Sigmoid colon (tissue), 7 donors: ENCODE results near the gene IKZF1. TPM values are rescaled to one million over a fixed set of nuclear protein-coding genes. Genes with fewer than 3 reads are reported as not detected.
A peak's percentile ranks its signal among the peaks of the same experiment; 100 is the strongest.

Experiments used
- DNase-seq: peaks from one replicate; pipeline ENCODE4 v3.0.0-alpha.2; 2019
- H3K27ac ChIP-seq, 4 donors: fragments of 200-600 bp; sonication (generic); one replicate each; pipeline ENCODE4 v1.5.1; 2016 to 2019; ENCODE audit warnings: mild to moderate bottlenecking in 1 of 4
- H3K27me3 ChIP-seq, 3 donors: fragments of 200-600 bp; sonication (generic); one replicate each; pipeline ENCODE4 v1.5.1; 2019; ENCODE audit warnings: mild to moderate bottlenecking in 1 of 3
- H3K36me3 ChIP-seq, 4 donors: fragments of 200-600 bp; sonication (generic); one replicate each; pipeline ENCODE4 v1.5.1; 2016 to 2019
- H3K4me1 ChIP-seq, 4 donors: fragments of 200-600 bp; sonication (generic); one replicate each; pipeline ENCODE4 v1.5.1; 2017 to 2019
- H3K4me3 ChIP-seq, 4 donors: fragments of 200-600 bp; sonication (generic); one replicate each; pipeline ENCODE4 v1.5.1; 2017 to 2019; ENCODE audit warnings: mild to moderate bottlenecking in 2 of 4, moderate library complexity in 1 of 4
- H3K9me3 ChIP-seq, 4 donors: fragments of 200-600 bp in 3 of 4; sonication (generic) in 3 of 4; one replicate each; pipeline versions ENCODE4 v1.5.1 to v1.6.1; 2013 to 2019
- EP300 ChIP-seq, 4 donors: sonication (generic); formaldehyde crosslinking; IDR thresholded peaks; one replicate each; pipeline ENCODE4 v1.6.1; 2017; ENCODE audit warnings: antibody characterized with exemption in 4 of 4
- POLR2A ChIP-seq, 2 donors: fragments of 450-650 bp; IDR thresholded peaks; one replicate each; pipeline ENCODE4 v1.6.1; 2016; ENCODE audit warnings: antibody characterized with exemption in 2 of 2, mild to moderate bottlenecking in 2 of 2, moderate library complexity in 2 of 2
- POLR2AphosphoS5 ChIP-seq, 4 donors: sonication (generic); formaldehyde crosslinking; IDR thresholded peaks; one replicate each; pipeline ENCODE4 v1.6.1; 2017; ENCODE audit warnings: antibody characterized with exemption in 4 of 4
- WGBS, 2 donors: extraction: QIAGEN DNeasy Blood & Tissue Kit; methylation state at CpG; one replicate each; pipeline ENCODE4 v1.1.7; 2013; 5-methylcytosine and 5-hydroxymethylcytosine counted together
- intact Hi-C: fragments of 100-400 bp; cut with DNase I; formaldehyde crosslinking; loops from one replicate; pipeline ENCODE4 v1.15.1; 2023
- polyA plus RNA-seq, 3 donors: library from polyadenylated mRNA; stranded (reverse); fragments of 200-250 nt; gene quantifications; one replicate each; pipeline ENCODE4 v1.2.3, GENCODE V29; 2013
- total RNA-seq, 4 donors: library from RNA; depleted of rRNA; stranded (reverse); fragments of >200 nt; gene quantifications; one replicate each; pipeline ENCODE4 v1.1.0, GENCODE V29; 2016
- TF ChIP-seq, protein P1 (sequence below), 4 experiments: fragments of 450-650 bp in 3 of 4; fragments of 200-600 bp in 1 of 4; IDR thresholded peaks; one replicate each; pipeline ENCODE4 v1.5.1; 2016 to 2019; ENCODE audit warnings: antibody characterized with exemption in 4 of 4, mild to moderate bottlenecking in 3 of 4, moderate library complexity in 2 of 4
- donor health status: healthy with polysubstance abuse.
- donor health status: Bipolar disorder and iron deficiency.
- donor health status: healthy.

The IKZF1 gene
- total and polyA plus RNA-seq, 7 donors: 1.8 to 29.9 (median 6.4) TPM

DNA sequence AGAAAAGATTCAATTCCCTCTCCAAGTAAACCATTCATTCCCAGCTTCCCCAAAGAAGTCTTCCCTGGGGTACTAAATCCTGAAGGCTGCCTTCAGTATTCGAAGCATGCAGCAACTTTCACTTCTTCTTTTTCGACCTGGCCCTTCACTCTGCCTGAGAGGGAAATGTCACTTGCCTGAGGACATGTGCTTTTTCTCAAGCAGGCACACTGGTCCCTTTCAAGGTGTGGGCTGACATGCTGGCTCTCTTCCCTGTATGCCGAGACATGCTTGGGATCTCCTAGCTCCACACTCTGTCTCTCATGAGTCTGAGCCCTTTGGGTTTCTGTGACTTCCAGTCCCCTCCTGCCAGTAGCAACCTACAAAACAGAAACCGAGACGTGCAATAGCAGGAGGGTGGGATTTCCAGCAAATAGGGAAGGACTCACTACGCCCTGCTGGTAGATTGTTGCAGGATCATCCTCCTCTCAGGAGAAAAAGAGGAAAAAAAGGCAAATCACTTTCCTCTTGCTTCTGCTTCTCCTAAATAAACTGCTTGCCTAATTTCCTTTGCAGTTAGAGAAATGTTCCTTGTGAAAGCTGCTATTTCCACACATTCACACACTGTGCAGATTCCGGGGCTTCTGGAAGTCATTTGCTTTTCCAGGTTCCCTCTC is 112.1 kb downstream of the IKZF1 start:
- intact Hi-C loops: loop anchor here (5.0 kb wide), 2 partner anchors 274 to 324 kb away; partner anchors contain the start of gene ZPBP
- no peak for TF ChIP-seq POLR2AphosphoS5 (IDR thresholded peaks at IDR 0.05)
- no peak for TF ChIP-seq POLR2A (IDR thresholded peaks at IDR 0.05)
- TF ChIP-seq, protein P1, sequence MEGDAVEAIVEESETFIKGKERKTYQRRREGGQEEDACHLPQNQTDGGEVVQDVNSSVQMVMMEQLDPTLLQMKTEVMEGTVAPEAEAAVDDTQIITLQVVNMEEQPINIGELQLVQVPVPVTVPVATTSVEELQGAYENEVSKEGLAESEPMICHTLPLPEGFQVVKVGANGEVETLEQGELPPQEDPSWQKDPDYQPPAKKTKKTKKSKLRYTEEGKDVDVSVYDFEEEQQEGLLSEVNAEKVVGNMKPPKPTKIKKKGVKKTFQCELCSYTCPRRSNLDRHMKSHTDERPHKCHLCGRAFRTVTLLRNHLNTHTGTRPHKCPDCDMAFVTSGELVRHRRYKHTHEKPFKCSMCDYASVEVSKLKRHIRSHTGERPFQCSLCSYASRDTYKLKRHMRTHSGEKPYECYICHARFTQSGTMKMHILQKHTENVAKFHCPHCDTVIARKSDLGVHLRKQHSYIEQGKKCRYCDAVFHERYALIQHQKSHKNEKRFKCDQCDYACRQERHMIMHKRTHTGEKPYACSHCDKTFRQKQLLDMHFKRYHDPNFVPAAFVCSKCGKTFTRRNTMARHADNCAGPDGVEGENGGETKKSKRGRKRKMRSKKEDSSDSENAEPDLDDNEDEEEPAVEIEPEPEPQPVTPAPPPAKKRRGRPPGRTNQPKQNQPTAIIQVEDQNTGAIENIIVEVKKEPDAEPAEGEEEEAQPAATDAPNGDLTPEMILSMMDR (IDR thresholded peaks at IDR 0.05): no peak
- TF ChIP-seq EP300 (IDR thresholded peaks at IDR 0.05): no peak
- H3K4me3 ChIP-seq: no peak overlapping the region
- H3K36me3 ChIP-seq: no peaks in the 10 kb centered on the region
- no peaks in the 10 kb centered on the region for H3K27me3 ChIP-seq
- no peak for DNase-seq
- H3K9me3 ChIP-seq: no peaks in the 10 kb centered on the region
- H3K4me1 ChIP-seq: no peaks in the 10 kb centered on the region
- 60 to 71% methylated on average over 7 of the region's 7 CpGs for WGBS, 2 donors
- no peak overlapping the region for H3K27ac ChIP-seq

DNA sequence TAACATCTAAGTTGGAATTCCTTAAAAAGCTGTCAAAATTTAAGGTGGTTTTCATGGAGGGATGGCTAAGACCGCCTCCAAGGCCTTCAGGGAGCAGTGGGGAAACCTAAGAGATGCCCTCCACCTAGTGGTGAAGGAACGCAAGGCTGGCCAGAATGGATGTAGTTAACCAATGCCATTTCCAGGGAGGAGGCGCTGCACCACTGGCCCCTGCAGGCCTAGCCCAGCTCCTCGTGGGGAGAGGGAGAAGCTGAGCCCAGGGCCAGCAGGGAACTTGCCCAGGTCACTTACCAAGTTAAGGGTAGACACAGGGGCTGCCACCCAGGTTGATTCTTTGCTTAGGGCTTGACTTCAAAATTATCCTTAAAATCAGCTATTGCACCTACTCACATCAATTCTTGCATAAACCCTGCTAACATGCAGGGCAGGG is 113.6 kb downstream of the IKZF1 start:
- Histone ChIP-seq H3K4me3 (no peak overlapping the region), H3K27me3 (no peaks in the 10 kb centered on the region), H3K27ac (no peak overlapping the region), H3K9me3 (no peaks in the 10 kb centered on the region), H3K4me1 (no peaks in the 10 kb centered on the region), H3K36me3 (no peaks in the 10 kb centered on the region)
- no peak for TF ChIP-seq EP300 (IDR thresholded peaks at IDR 0.05)
- TF ChIP-seq, protein P1 (IDR thresholded peaks at IDR 0.05): peak in 3 of 4 experiments; percentile 23 to 59 (median 44)
- 7 to 11% methylated on average over 4 of the region's 4 CpGs for WGBS, 2 donors
- intact Hi-C loops: loop anchor here (5.0 kb wide), 2 partner anchors 276 to 326 kb away; partner anchors contain the start of gene ZPBP
- peak; percentile 76 for DNase-seq

DNA sequence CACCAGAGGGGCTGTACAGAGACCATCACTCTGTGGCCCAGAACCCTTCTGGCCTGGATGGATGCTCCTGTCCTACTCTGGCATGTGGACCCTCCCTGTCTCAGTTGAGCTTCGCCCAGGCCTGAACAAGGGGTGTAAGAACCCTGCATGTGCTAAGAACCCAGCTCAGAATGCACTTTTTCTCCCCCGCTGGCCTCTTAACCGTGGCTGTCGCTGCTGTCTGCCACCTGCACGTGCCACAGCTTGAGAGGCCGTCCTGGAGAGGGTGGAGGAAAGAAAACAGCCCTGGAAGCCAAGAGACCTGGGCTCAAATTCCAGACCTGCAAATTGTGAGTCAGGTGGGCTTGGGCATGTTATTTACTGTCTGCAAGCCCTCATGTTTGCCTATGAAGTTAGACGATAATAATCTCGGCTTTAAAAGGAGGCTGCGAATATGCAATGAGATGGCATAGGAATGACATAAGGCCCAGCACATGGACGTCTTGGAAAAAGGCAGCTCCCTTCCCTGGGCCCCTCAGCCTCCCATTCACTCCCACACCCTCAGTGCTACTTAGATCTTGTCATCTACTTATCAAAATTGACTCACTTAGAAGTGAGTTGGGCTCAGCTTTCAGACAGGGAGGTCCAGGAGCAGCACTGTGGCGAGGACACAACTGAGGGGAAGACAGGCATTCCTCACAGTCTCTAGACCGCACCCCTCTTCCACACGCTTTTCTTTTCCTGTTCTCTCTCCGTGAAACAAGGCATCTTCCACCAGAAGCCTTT is 114.2 kb downstream of the IKZF1 start:
- no peaks in the 10 kb centered on the region for H3K36me3 ChIP-seq
- H3K9me3 ChIP-seq: no peaks in the 10 kb centered on the region
- intact Hi-C loops: loop anchor here (5.0 kb wide), 2 partner anchors 276 to 326 kb away; partner anchors contain the start of gene ZPBP
- no peak overlapping the region for H3K4me3 ChIP-seq
- TF ChIP-seq, protein P1 (IDR thresholded peaks at IDR 0.05): no peak
- no peak for TF ChIP-seq EP300 (IDR thresholded peaks at IDR 0.05)
- no peak for TF ChIP-seq POLR2AphosphoS5 (IDR thresholded peaks at IDR 0.05)
- TF ChIP-seq POLR2A (IDR thresholded peaks at IDR 0.05): no peak
- H3K4me1 ChIP-seq: no peaks in the 10 kb centered on the region
- no peaks in the 10 kb centered on the region for H3K27me3 ChIP-seq
- DNase-seq: no peak
- H3K27ac ChIP-seq: no peak overlapping the region
- 81 to 83% methylated on average over 14 of the region's 14 CpGs for WGBS, 2 donors

DNA sequence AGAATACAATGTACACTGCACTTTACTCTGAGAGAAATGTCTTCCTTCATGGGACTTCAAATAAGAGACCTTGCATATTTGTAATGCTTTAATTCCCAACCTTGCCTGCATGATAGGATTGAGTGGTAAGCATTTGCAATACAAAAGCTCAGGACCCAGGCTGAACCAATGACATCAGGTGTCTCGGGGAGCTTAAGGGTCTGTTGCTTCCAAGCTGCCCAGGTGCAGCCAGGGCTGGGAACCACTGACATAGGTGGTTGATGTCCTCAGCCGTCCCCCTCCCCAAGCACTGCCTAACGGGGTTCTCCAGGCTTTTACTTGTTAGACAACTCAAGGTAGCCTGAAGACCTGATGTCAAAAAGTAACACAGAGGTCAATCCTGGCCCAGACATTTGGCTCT is 116.5 kb downstream of the IKZF1 start:
- TF ChIP-seq, protein P1 (IDR thresholded peaks at IDR 0.05): no peak
- TF ChIP-seq POLR2A (IDR thresholded peaks at IDR 0.05) (no peak), POLR2AphosphoS5 (IDR thresholded peaks at IDR 0.05) (no peak), EP300 (IDR thresholded peaks at IDR 0.05) (no peak)
- H3K27ac ChIP-seq: no peak overlapping the region
- no peak for DNase-seq
- H3K4me1 ChIP-seq: no peaks in the 10 kb centered on the region
- no peak overlapping the region for H3K4me3 ChIP-seq
- H3K36me3 ChIP-seq: no peaks in the 10 kb centered on the region
- no peaks in the 10 kb centered on the region for H3K27me3 ChIP-seq
- 60 to 80% methylated on average over 3 of the region's 3 CpGs for WGBS, 2 donors
- H3K9me3 ChIP-seq: no peaks in the 10 kb centered on the region
- intact Hi-C loops: no loop called here
